Activated B cell treated with CpG ODN at 0.5 μM for 24 hours (primary cell): Measurements from ENCODE around the gene RAD21L1. TPM values are rescaled to one million over a fixed set of nuclear protein-coding genes. Genes with fewer than 3 reads are reported as not detected.

Source experiments
- ATAC-seq: fragments of 200-7000 bp; cut with Tn5 transposase; one replicate; pipeline ENCODE4 v1.10.0; 2021; ENCODE audit warnings: low read depth, mild to moderate bottlenecking, moderate library complexity
- CTCF ChIA-PET: fragments of 350-600 bp; sonication (Branson Sonifier 250); formaldehyde crosslinking; loops from one replicate; lab custom pipeline; 2021; ENCODE audit warnings: antibody characterized with exemption; lab: Charles Lee
- POLR2A ChIA-PET: fragments of 350-600 bp; sonication (Branson Sonifier 250); formaldehyde crosslinking; loops from one replicate; lab custom pipeline; 2021; ENCODE audit warnings: antibody characterized with exemption; lab: Charles Lee
- DNase-seq: peaks from one replicate; pipeline ENCODE4 v3.0.0; 2022
- H3K27ac Mint-ChIP-seq: one replicate; pipeline ENCODE4 v1.8.0; 2020; ENCODE audit warnings: mixed read lengths
- H3K27me3 Mint-ChIP-seq: one replicate; pipeline ENCODE4 v1.8.0; 2021; ENCODE audit warnings: mixed read lengths
- H3K36me3 Mint-ChIP-seq: one replicate; pipeline ENCODE4 v1.8.0; 2021; ENCODE audit warnings: low read depth, mixed read lengths
- H3K4me1 Mint-ChIP-seq: one replicate; pipeline ENCODE4 v1.8.0; 2021; ENCODE audit warnings: mixed read lengths
- H3K4me3 Mint-ChIP-seq: one replicate; pipeline ENCODE4 v1.8.0; 2020; ENCODE audit warnings: mild to moderate bottlenecking, mixed read lengths
- H3K9me3 Mint-ChIP-seq: one replicate; pipeline ENCODE4 v1.8.0; 2020; ENCODE audit warnings: mixed read lengths
- intact Hi-C: fragments of 100-400 bp; cut with micrococcal nuclease; formaldehyde crosslinking; loops from one replicate; pipeline ENCODE4 v1.15.1; 2024
- total RNA-seq: library from RNA; stranded (reverse); gene quantifications from 2 replicates; pipeline ENCODE4 v1.2.3, GENCODE V29; 2022
- TF ChIP-seq, protein P1 (sequence below): fragments of 200-600 bp; IDR thresholded peaks from one replicate; pipeline ENCODE4 v1.8.0; 2022; ENCODE audit warnings: antibody characterized with exemption, mild to moderate bottlenecking

RAD21L1 gene
- total RNA-seq, 1 donor from 2014 or later, result not detected

DNA sequence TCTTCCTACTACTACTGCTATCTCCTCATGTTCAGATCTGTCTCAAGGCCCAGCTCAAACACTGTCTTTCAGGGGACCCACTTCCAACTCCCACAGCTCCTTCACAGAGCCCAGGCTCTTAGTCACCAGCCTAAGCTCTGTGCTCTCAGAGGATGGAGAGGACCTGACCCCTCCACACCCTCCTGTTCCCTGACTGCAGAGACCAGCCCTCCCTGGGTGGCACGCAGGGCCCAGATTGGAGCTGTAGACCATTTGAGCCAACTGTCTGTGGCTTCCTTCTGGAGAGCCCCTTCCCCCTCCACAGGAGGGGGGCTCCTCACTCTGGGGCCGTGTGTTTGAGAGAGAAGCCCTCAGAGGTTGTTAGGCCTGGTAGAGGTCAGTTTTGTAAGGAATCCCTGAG, 50.1 kb downstream of the RAD21L1 start:
- Mint-ChIP-seq H3K27me3 (no peaks in the 10 kb centered on the region), H3K27ac (no peak overlapping the region), H3K9me3 (no peaks in the 10 kb centered on the region), H3K4me3 (no peak overlapping the region), H3K4me1 (peaks cover 3% of the 10 kb centered on the region), H3K36me3 (no peaks in the 10 kb centered on the region)
- ChIA-PET POLR2A (no interaction called here), CTCF (interaction anchor here (0.8 kb wide), 1 partner anchor 9 kb away, joined by 3 read pairs; no protein-coding TSS in a partner anchor)
- ATAC-seq, result no peak
- TF ChIP-seq, protein P1, sequence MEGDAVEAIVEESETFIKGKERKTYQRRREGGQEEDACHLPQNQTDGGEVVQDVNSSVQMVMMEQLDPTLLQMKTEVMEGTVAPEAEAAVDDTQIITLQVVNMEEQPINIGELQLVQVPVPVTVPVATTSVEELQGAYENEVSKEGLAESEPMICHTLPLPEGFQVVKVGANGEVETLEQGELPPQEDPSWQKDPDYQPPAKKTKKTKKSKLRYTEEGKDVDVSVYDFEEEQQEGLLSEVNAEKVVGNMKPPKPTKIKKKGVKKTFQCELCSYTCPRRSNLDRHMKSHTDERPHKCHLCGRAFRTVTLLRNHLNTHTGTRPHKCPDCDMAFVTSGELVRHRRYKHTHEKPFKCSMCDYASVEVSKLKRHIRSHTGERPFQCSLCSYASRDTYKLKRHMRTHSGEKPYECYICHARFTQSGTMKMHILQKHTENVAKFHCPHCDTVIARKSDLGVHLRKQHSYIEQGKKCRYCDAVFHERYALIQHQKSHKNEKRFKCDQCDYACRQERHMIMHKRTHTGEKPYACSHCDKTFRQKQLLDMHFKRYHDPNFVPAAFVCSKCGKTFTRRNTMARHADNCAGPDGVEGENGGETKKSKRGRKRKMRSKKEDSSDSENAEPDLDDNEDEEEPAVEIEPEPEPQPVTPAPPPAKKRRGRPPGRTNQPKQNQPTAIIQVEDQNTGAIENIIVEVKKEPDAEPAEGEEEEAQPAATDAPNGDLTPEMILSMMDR, result no peak
- no peak for DNase-seq
- intact Hi-C loops, result no loop called here

DNA sequence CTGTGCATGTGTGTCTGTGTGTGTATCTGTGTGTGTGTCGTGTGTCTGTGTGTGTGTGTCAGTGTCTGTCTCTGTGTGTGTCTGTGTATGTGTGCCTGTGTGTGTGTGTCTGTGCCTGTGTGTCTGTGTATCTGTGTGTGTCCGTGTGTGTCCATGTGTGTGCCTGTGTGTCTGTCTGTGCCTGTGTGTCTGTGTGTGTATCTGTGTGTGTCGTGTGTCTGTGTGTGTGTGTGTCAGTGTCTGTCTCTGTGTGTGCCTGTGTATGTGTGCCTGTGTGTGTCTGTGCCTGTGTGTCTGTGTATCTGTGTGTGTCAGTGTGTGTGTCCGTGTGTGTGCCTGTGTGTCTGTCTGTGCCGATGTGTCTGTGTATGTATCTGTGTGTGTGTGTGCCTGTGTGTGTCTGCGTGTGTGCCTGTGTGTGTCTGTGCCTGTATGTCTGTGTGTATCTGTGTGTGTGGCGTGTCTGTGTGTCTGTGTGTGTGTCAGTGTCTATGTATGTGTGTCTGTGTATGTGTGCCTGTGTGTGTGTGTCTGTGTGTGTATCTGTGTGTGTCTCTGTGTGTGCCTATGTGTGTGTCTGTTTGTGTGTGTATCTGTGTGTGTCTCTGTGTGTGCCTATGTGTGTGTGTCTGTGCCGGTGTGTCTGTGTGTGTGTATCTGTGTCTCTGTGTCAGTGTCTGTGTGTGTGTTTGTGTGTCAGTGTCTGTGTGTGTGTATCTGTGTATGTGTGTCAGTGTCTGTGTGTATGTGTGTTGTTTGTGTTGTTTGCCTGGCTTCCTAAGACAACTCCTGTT, 51.9 kb downstream of the RAD21L1 start:
- ATAC-seq (no peak), DNase-seq (no peak)
- ChIA-PET POLR2A (no interaction called here), CTCF (no interaction called here)
- no peaks in the 10 kb centered on the region for H3K36me3 Mint-ChIP-seq
- no peak overlapping the region for H3K4me3 Mint-ChIP-seq
- intact Hi-C loops, result no loop called here
- H3K27ac Mint-ChIP-seq, result no peak overlapping the region
- no peaks in the 10 kb centered on the region for H3K27me3 Mint-ChIP-seq
- H3K4me1 Mint-ChIP-seq, result peaks cover 3% of the 10 kb centered on the region
- TF ChIP-seq, protein P1, result no peak
- no peaks in the 10 kb centered on the region for H3K9me3 Mint-ChIP-seq

DNA sequence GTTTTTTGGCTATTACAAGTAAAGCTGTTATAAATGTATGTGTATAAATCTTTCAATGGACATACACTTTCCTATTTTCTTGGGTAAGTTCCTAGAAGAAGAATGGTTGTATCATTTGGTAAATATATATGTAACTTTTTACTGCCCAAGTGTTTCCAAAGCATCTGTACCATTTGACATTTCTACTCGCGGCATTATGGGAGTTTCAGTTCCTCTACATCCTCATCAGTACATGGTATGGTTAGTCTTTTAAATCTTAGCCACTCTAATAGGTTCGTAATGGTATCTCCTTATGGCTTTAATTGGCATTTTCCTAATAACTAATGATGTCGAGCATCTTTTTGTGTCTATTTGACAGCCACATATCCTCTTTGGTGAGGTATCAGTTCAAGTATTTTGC, 53.1 kb downstream of the RAD21L1 start:
- H3K9me3 Mint-ChIP-seq, result no peaks in the 10 kb centered on the region
- intact Hi-C loops, result no loop called here
- no peak overlapping the region for H3K4me3 Mint-ChIP-seq
- DNase-seq, result no peak
- peaks cover 3% of the 10 kb centered on the region for H3K4me1 Mint-ChIP-seq
- H3K27me3 Mint-ChIP-seq, result no peaks in the 10 kb centered on the region
- ChIA-PET CTCF (no interaction called here), POLR2A (no interaction called here)
- no peak for ATAC-seq
- TF ChIP-seq, protein P1, result no peak
- no peaks in the 10 kb centered on the region for H3K36me3 Mint-ChIP-seq
- no peak overlapping the region for H3K27ac Mint-ChIP-seq

DNA sequence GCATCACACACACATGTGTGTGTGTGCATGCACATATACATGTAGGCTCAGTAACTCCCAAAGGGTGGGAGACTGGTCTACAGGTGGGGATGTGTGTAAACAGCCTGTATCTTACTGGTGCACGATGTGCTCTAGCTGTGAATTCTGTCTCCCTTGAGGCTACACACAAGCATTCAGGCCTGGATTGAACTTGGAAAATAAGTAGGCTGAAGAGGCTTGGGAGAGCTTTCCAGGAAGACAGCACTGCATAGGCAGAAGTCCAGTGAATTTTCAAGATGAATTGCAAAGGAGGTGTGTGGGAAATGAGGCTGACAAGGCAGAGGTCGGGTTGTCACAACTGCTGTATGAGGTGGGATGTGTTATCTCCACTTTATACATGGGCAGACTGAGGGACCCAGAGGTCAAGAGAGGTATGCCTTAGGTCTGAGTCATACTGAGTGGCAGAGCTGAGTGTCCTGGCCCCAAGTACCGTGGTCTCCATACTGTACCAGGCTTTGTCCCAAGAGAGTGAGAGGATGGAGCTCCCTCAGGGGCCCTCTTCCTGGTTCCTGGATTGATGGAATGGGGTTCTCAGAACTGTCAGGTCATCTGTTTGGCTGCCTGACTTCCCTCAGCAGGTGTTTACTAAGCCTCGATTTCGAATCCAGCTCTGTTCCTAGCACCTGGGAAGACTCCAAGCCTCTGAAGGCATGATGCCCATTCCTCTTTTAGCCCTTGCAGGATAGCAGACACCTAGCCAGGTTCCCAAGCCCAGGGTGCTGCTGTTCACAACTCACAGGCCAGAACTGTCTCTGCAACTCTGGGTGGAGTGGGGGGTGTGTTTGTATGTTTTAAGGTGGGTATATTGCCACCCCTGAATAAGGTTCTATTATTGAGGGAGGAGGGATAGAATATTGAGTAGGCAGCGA, 54.6 kb downstream of the RAD21L1 start:
- DNase-seq, result no peak
- Mint-ChIP-seq H3K36me3 (no peaks in the 10 kb centered on the region), H3K9me3 (no peaks in the 10 kb centered on the region), H3K4me3 (no peak overlapping the region), H3K27ac (no peak overlapping the region), H3K4me1 (peaks cover 3% of the 10 kb centered on the region), H3K27me3 (no peaks in the 10 kb centered on the region)
- intact Hi-C loops, result no loop called here
- ATAC-seq, result no peak
- ChIA-PET POLR2A (interaction anchor here (0.5 kb wide), 1 partner anchor 156 kb away, joined by 3 read pairs; no protein-coding TSS in a partner anchor), CTCF (no interaction called here)
- TF ChIP-seq, protein P1, result no peak
